Measurements from ENCODE around the gene ZNF793. TPM values are rescaled to one million over a fixed set of nuclear protein-coding genes. Genes with fewer than 3 reads are reported as not detected.

Gene ZNF793
- total and polyA plus RNA-seq, 5 donors, result 4.4 to 9.2 (median 7.1) TPM

- DNase-seq (peak in 1 of 3 donors; percentile 87), ATAC-seq (peak; percentile 20 to 33)
- no peaks in the 10 kb centered on the region for H3K4me1 ChIP-seq (ENCODE audit: control insufficient read depth, insufficient read depth, low read length)
- peak overlapping the region; percentile 91 for H3K4me3 ChIP-seq (ENCODE audit: low read length)
- no peaks in the 10 kb centered on the region for H3K27me3 ChIP-seq (ENCODE audit: control insufficient read depth, insufficient read depth)
- H3K27ac ChIP-seq (ENCODE audit: low read length), result peak overlapping the region; percentile 100
- H3K9me3 ChIP-seq (ENCODE audit: control insufficient read depth, low read length), result no peaks in the 10 kb centered on the region
- intact Hi-C loops (cut with DNase I), result loop anchor here in 1 of 4 donors (5.0 kb wide), 1 partner anchor 39 kb away; the partner anchor contains the start of genes ZNF569 and ZNF570
- WGBS, result 4% methylated on average over 12 of the region's 12 CpGs
These were observed 767 bp upstream of the ZNF793 start for GRCh38 chr19:37505958-37506386.

GRCh38 chr19:37507167-37507464 lies 377 bp downstream of the ZNF793 start:
- H3K27me3 ChIP-seq (ENCODE audit: control insufficient read depth, insufficient read depth), result no peaks in the 10 kb centered on the region
- H3K9me3 ChIP-seq (ENCODE audit: control insufficient read depth, low read length), result no peaks in the 10 kb centered on the region

GRCh38 chr19:37511186-37511585 lies 4.4 kb downstream of the ZNF793 start:
- H3K27ac ChIP-seq (ENCODE audit: low read length), result no peak overlapping the region
- WGBS, result 96% methylated on average over 3 of the region's 3 CpGs
- no peak overlapping the region for H3K4me3 ChIP-seq (ENCODE audit: low read length)
- ATAC-seq (no peak), DNase-seq (no peak)
- H3K9me3 ChIP-seq (ENCODE audit: control insufficient read depth, low read length), result no peaks in the 10 kb centered on the region
- intact Hi-C loops (cut with DNase I), result no loop called here
- H3K27me3 ChIP-seq (ENCODE audit: control insufficient read depth, insufficient read depth), result no peaks in the 10 kb centered on the region
- no peaks in the 10 kb centered on the region for H3K4me1 ChIP-seq (ENCODE audit: control insufficient read depth, insufficient read depth, low read length)

More at GRCh38 chr19:37507167-37507464, 377 bp downstream of the ZNF793 start:
- DNase-seq, result no peak
- H3K4me3 ChIP-seq (ENCODE audit: low read length), result peak overlapping the region; percentile 91
- 3% methylated on average over 9 of the region's 9 CpGs for WGBS
- H3K27ac ChIP-seq (ENCODE audit: low read length), result peak overlapping the region; percentile 100
- no peaks in the 10 kb centered on the region for H3K4me1 ChIP-seq (ENCODE audit: control insufficient read depth, insufficient read depth, low read length)
- intact Hi-C loops (cut with DNase I), result loop anchor here in 1 of 4 donors (5.0 kb wide), 1 partner anchor 40 kb away; the partner anchor contains the start of genes ZNF569 and ZNF570
- ATAC-seq, result no peak

- DNase-seq (no peak), ATAC-seq (no peak)
- H3K27ac ChIP-seq (ENCODE audit: low read length), result no peak overlapping the region
- H3K27me3 ChIP-seq (ENCODE audit: control insufficient read depth, insufficient read depth), result no peaks in the 10 kb centered on the region
- no peaks in the 10 kb centered on the region for H3K4me1 ChIP-seq (ENCODE audit: control insufficient read depth, insufficient read depth, low read length)
- 95% methylated on average over 3 of the region's 3 CpGs for WGBS
- no peaks in the 10 kb centered on the region for H3K9me3 ChIP-seq (ENCODE audit: control insufficient read depth, low read length)
- H3K4me3 ChIP-seq (ENCODE audit: low read length), result no peak overlapping the region
- intact Hi-C loops (cut with DNase I), result no loop called here
These were observed 5.1 kb downstream of the ZNF793 start for GRCh38 chr19:37511821-37512220.

- H3K4me3 ChIP-seq (ENCODE audit: low read length), result no peak overlapping the region
- H3K27ac ChIP-seq (ENCODE audit: low read length), result no peak overlapping the region
- intact Hi-C loops (cut with DNase I), result no loop called here
- ATAC-seq, result no peak
- no peak for DNase-seq
- H3K27me3 ChIP-seq (ENCODE audit: control insufficient read depth, insufficient read depth), result no peaks in the 10 kb centered on the region
- no peaks in the 10 kb centered on the region for H3K4me1 ChIP-seq (ENCODE audit: control insufficient read depth, insufficient read depth, low read length)
- no peaks in the 10 kb centered on the region for H3K9me3 ChIP-seq (ENCODE audit: control insufficient read depth, low read length)
- 48% methylated on average over 2 of the region's 2 CpGs for WGBS
These were observed 6.7 kb downstream of the ZNF793 start for GRCh38 chr19:37513397-37513796.

GRCh38 chr19:37519890-37520289 lies 13.2 kb downstream of the ZNF793 start:
- 50% methylated on average over 2 of the region's 2 CpGs for WGBS
- intact Hi-C loops (cut with DNase I), result no loop called here
- H3K9me3 ChIP-seq (ENCODE audit: control insufficient read depth, low read length), result peaks cover 2% of the 10 kb centered on the region
- DNase-seq (no peak), ATAC-seq (no peak)
- H3K27me3 ChIP-seq (ENCODE audit: control insufficient read depth, insufficient read depth), result no peaks in the 10 kb centered on the region
- H3K4me1 ChIP-seq (ENCODE audit: control insufficient read depth, insufficient read depth, low read length), result no peaks in the 10 kb centered on the region
- no peak overlapping the region for H3K4me3 ChIP-seq (ENCODE audit: low read length)
- H3K27ac ChIP-seq (ENCODE audit: low read length), result no peak overlapping the region

GRCh38 chr19:37537391-37537947 lies 30.7 kb downstream of the ZNF793 start:
- intact Hi-C loops (cut with DNase I), result no loop called here
- Histone ChIP-seq H3K4me1 (ENCODE audit: control insufficient read depth, insufficient read depth, low read length) (no peaks in the 10 kb centered on the region), H3K9me3 (ENCODE audit: control insufficient read depth, low read length) (peaks cover 22% of the 10 kb centered on the region), H3K27ac (ENCODE audit: low read length) (no peak overlapping the region), H3K4me3 (ENCODE audit: low read length) (no peak overlapping the region), H3K27me3 (ENCODE audit: control insufficient read depth, insufficient read depth) (no peaks in the 10 kb centered on the region)
- DNase-seq, result no peak
- no peak for ATAC-seq
- WGBS, result over 99% methylated on average over 7 of the region's 7 CpGs

- DNase-seq (peak; percentile 33 to 77 (median 64)), ATAC-seq (peak; percentile 40 to 83)
These were observed 44.6 kb downstream of the ZNF793 start for GRCh38 chr19:37551129-37551993.

GRCh38 chr19:37563518-37563917 lies 56.8 kb downstream of the ZNF793 start:
- ATAC-seq (no peak), DNase-seq (no peak)
- Histone ChIP-seq H3K27ac (ENCODE audit: low read length) (no peak overlapping the region), H3K27me3 (ENCODE audit: control insufficient read depth, insufficient read depth) (no peaks in the 10 kb centered on the region), H3K4me3 (ENCODE audit: low read length) (no peak overlapping the region), H3K9me3 (ENCODE audit: control insufficient read depth, low read length) (peaks cover 9% of the 10 kb centered on the region), H3K4me1 (ENCODE audit: control insufficient read depth, insufficient read depth, low read length) (no peaks in the 10 kb centered on the region)
- 95% methylated on average over 3 of the region's 3 CpGs for WGBS
- intact Hi-C loops (cut with DNase I), result no loop called here

More at GRCh38 chr19:37551129-37551993, 44.6 kb downstream of the ZNF793 start:
- H3K27me3 ChIP-seq (ENCODE audit: control insufficient read depth, insufficient read depth), result no peaks in the 10 kb centered on the region
- intact Hi-C loops (cut with DNase I), result no loop called here
- H3K4me3 ChIP-seq (ENCODE audit: low read length), result peak overlapping the region; percentile 31
- peak overlapping the region; percentile 25 for H3K27ac ChIP-seq (ENCODE audit: low read length)
- 3% methylated on average over 65 of the region's 65 CpGs for WGBS
- H3K4me1 ChIP-seq (ENCODE audit: control insufficient read depth, insufficient read depth, low read length), result no peaks in the 10 kb centered on the region
- peaks cover 23% of the 10 kb centered on the region for H3K9me3 ChIP-seq (ENCODE audit: control insufficient read depth, low read length)

- intact Hi-C loops (cut with DNase I), result no loop called here
- Histone ChIP-seq H3K27ac (ENCODE audit: low read length) (no peak overlapping the region), H3K27me3 (ENCODE audit: control insufficient read depth, insufficient read depth) (no peaks in the 10 kb centered on the region), H3K9me3 (ENCODE audit: control insufficient read depth, low read length) (peaks cover 12% of the 10 kb centered on the region), H3K4me3 (ENCODE audit: low read length) (peak overlapping the region; percentile 5), H3K4me1 (ENCODE audit: control insufficient read depth, insufficient read depth, low read length) (no peaks in the 10 kb centered on the region)
- DNase-seq (no peak), ATAC-seq (no peak)
- WGBS, result 96% methylated on average over 7 of the region's 7 CpGs
These were observed 58.1 kb downstream of the ZNF793 start for GRCh38 chr19:37564624-37565369.

- intact Hi-C loops (cut with DNase I), result no loop called here
- Histone ChIP-seq H3K27ac (ENCODE audit: low read length) (no peak overlapping the region), H3K9me3 (ENCODE audit: control insufficient read depth, low read length) (peaks cover 13% of the 10 kb centered on the region), H3K27me3 (ENCODE audit: control insufficient read depth, insufficient read depth) (no peaks in the 10 kb centered on the region), H3K4me3 (ENCODE audit: low read length) (peak overlapping the region; percentile 8), H3K4me1 (ENCODE audit: control insufficient read depth, insufficient read depth, low read length) (no peaks in the 10 kb centered on the region)
- ATAC-seq (no peak), DNase-seq (no peak)
These were observed 58.6 kb downstream of the ZNF793 start for GRCh38 chr19:37565370-37565669.

Measured in right cardiac atrium (tissue), 5 donors.